ENCODE measurements around the gene TSPAN9. TPM values are rescaled to one million over a fixed set of nuclear protein-coding genes. Genes with fewer than 3 reads are reported as not detected.

Gene TSPAN9
- polyA plus RNA-seq, 1 donor (not counting 4 experiments of a cell fraction or from before 2014, with no cell fraction given): 27.5 TPM

GRCh38 chr12:3278681-3279414 is 201.7 kb downstream of the TSPAN9 start:
- TF ChIP-seq, protein P1, sequence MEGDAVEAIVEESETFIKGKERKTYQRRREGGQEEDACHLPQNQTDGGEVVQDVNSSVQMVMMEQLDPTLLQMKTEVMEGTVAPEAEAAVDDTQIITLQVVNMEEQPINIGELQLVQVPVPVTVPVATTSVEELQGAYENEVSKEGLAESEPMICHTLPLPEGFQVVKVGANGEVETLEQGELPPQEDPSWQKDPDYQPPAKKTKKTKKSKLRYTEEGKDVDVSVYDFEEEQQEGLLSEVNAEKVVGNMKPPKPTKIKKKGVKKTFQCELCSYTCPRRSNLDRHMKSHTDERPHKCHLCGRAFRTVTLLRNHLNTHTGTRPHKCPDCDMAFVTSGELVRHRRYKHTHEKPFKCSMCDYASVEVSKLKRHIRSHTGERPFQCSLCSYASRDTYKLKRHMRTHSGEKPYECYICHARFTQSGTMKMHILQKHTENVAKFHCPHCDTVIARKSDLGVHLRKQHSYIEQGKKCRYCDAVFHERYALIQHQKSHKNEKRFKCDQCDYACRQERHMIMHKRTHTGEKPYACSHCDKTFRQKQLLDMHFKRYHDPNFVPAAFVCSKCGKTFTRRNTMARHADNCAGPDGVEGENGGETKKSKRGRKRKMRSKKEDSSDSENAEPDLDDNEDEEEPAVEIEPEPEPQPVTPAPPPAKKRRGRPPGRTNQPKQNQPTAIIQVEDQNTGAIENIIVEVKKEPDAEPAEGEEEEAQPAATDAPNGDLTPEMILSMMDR (optimal IDR thresholded peaks at IDR 0.05 in 1 of 3, IDR thresholded peaks at IDR 0.05 in 1 of 3, conservative IDR thresholded peaks at IDR 0.05 in 1 of 3; ENCODE audit: extremely low read depth in 1 of 3, insufficient read depth in 2 of 3, low read length in 3 of 3): no peak
- no peak for TF ChIP-seq EZH2 (IDR thresholded peaks at IDR 0.05; ENCODE audit: low read length)
- no peak for FAIRE-seq

DNA sequence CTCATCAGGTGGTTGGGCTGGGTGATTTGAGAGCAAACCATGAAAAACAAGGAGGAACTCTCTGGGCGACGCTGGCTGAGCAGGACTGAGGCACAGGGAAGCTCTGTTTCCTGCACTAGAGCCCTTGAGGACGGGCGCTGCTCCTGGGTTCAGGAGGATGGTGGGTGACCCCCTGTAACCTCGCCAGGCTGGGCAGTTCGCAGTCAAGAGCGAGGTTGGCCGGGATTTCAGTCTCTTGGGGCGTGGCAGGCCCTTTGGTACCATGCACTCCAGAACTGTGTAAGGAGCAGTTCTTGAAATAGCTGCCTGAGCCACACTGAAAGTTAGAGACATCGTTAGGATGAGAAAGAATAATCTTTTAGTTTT is 202.2 kb downstream of the TSPAN9 start:
- Histone ChIP-seq H3K4me1 (ENCODE audit: control insufficient read depth, extremely low read depth, insufficient read depth, low read length) (no peaks in the 10 kb centered on the region), H4K20me1 (ENCODE audit: control insufficient read depth, extremely low read depth, insufficient read depth, low read length) (no peaks in the 10 kb centered on the region), H3K27me3 (ENCODE audit: control insufficient read depth, extremely low read depth, insufficient read depth, low read length) (peaks cover 4% of the 10 kb centered on the region), H3K79me2 (ENCODE audit: control insufficient read depth, insufficient read depth, low read length) (no peaks in the 10 kb centered on the region), H3K9me3 (ENCODE audit: control insufficient read depth, low read depth, low read length) (no peaks in the 10 kb centered on the region), H3K4me3 (ENCODE audit: control insufficient read depth in 2 of 3, extremely low read depth in 1 of 3, insufficient read depth in 2 of 3, low read depth in 1 of 3, low read length in 3 of 3) (no peak overlapping the region), H3K4me2 (ENCODE audit: control insufficient read depth, extremely low read depth, insufficient read depth, low read depth, low read length) (no peak overlapping the region), H3K9me1 (ENCODE audit: control insufficient read depth, extremely low read depth, insufficient read depth, low read length) (no peaks in the 10 kb centered on the region), H2AFZ (ENCODE audit: control insufficient read depth, low read length) (no peak overlapping the region), H3K9ac (ENCODE audit: control insufficient read depth, extremely low read depth, insufficient read depth, low read length) (no peak overlapping the region), H3K27ac (ENCODE audit: control insufficient read depth, insufficient read depth, low read length) (no peak overlapping the region), H3K36me3 (ENCODE audit: control insufficient read depth in 2 of 2, extremely low read depth in 1 of 2, insufficient read depth in 2 of 2, low read length in 2 of 2) (peaks cover 0 to 6% of the 10 kb centered on the region in 2 experiments)
- dilution Hi-C loops (cut with MboI; ENCODE audit: extremely low pct_ligation_motif_present, low sequenced_read_pairs): no loop called here
- FAIRE-seq (no peak), DNase-seq (ENCODE audit: low read depth, low spot score) (no peak)
- TF ChIP-seq, protein P1 (optimal IDR thresholded peaks at IDR 0.05 in 1 of 3, IDR thresholded peaks at IDR 0.05 in 1 of 3, conservative IDR thresholded peaks at IDR 0.05 in 1 of 3; ENCODE audit: extremely low read depth in 1 of 3, insufficient read depth in 2 of 3, low read length in 3 of 3): no peak
- TF ChIP-seq EZH2 (IDR thresholded peaks at IDR 0.05; ENCODE audit: low read length): no peak

More at GRCh38 chr12:3278681-3279414, 201.7 kb downstream of the TSPAN9 start:
- Histone ChIP-seq H2AFZ (ENCODE audit: control insufficient read depth, low read length) (no peak overlapping the region), H3K9ac (ENCODE audit: control insufficient read depth, extremely low read depth, insufficient read depth, low read length) (no peak overlapping the region), H3K27ac (ENCODE audit: control insufficient read depth, insufficient read depth, low read length) (no peak overlapping the region), H3K36me3 (ENCODE audit: control insufficient read depth in 2 of 2, extremely low read depth in 1 of 2, insufficient read depth in 2 of 2, low read length in 2 of 2) (peaks cover 0 to 6% of the 10 kb centered on the region in 2 experiments), H3K9me1 (ENCODE audit: control insufficient read depth, extremely low read depth, insufficient read depth, low read length) (no peaks in the 10 kb centered on the region), H3K9me3 (ENCODE audit: control insufficient read depth, low read depth, low read length) (no peaks in the 10 kb centered on the region), H4K20me1 (ENCODE audit: control insufficient read depth, extremely low read depth, insufficient read depth, low read length) (peaks cover 2% of the 10 kb centered on the region), H3K4me2 (ENCODE audit: control insufficient read depth, extremely low read depth, insufficient read depth, low read depth, low read length) (no peak overlapping the region), H3K4me1 (ENCODE audit: control insufficient read depth, extremely low read depth, insufficient read depth, low read length) (no peaks in the 10 kb centered on the region), H3K4me3 (ENCODE audit: control insufficient read depth in 2 of 3, extremely low read depth in 1 of 3, insufficient read depth in 2 of 3, low read depth in 1 of 3, low read length in 3 of 3) (no peak overlapping the region), H3K27me3 (ENCODE audit: control insufficient read depth, extremely low read depth, insufficient read depth, low read length) (peaks cover 4% of the 10 kb centered on the region), H3K79me2 (ENCODE audit: control insufficient read depth, insufficient read depth, low read length) (no peaks in the 10 kb centered on the region)
- DNase-seq (ENCODE audit: low read depth, low spot score): no peak
- dilution Hi-C loops (cut with MboI; ENCODE audit: extremely low pct_ligation_motif_present, low sequenced_read_pairs): no loop called here
